ENCODE results near the gene POLRMT.

GRCh38 chr19:575527-576506, 57.5 kb downstream of the POLRMT start:
- TF ChIP-seq CTCF (IDR thresholded peaks at IDR 0.05), result no peak
- no peak for TF ChIP-seq ZFX (IDR thresholded peaks at IDR 0.05; ENCODE audit: borderline replicate concordance)
